ENCODE measurements around the gene CS.

The CS gene

GRCh38 chr12:56247923-56248322, 52.2 kb downstream of the CS start:
- TF ChIP-seq ZNF565 (CRISPR knock-in tag; conservative IDR thresholded peaks at IDR 0.05; ENCODE audit: low read depth) (no peak), ZNF70 (CRISPR knock-in tag; IDR thresholded peaks at IDR 0.05) (no peak), GLIS3 (CRISPR knock-in tag; IDR thresholded peaks at IDR 0.05) (no peak), CSDC2 (CRISPR knock-in tag; IDR thresholded peaks at IDR 0.05) (no peak), ARNTL (CRISPR knock-in tag; IDR thresholded peaks at IDR 0.05; ENCODE audit: borderline replicate concordance, low read depth) (no peak), POU6F1 (CRISPR knock-in tag; IDR thresholded peaks at IDR 0.05; ENCODE audit: borderline replicate concordance, low read depth) (no peak), CREB5 (CRISPR knock-in tag; IDR thresholded peaks at IDR 0.05; ENCODE audit: low read depth) (no peak), OSR1 (CRISPR knock-in tag; IDR thresholded peaks at IDR 0.05) (no peak), ZFP30 (CRISPR knock-in tag; IDR thresholded peaks at IDR 0.05) (no peak), SNAI2 (CRISPR knock-in tag; IDR thresholded peaks at IDR 0.05) (no peak), ZC3H10 (CRISPR knock-in tag; IDR thresholded peaks at IDR 0.05) (no peak), BACH2 (CRISPR knock-in tag; IDR thresholded peaks at IDR 0.05; ENCODE audit: borderline replicate concordance) (no peak), TSHZ2 (CRISPR knock-in tag; IDR thresholded peaks at IDR 0.05) (no peak), ZNF8 (CRISPR knock-in tag; IDR thresholded peaks at IDR 0.05) (no peak), TCF4 (CRISPR knock-in tag; IDR thresholded peaks at IDR 0.05; ENCODE audit: borderline replicate concordance) (no peak), RARB (CRISPR knock-in tag; IDR thresholded peaks at IDR 0.05) (no peak), CSRNP3 (CRISPR knock-in tag; IDR thresholded peaks at IDR 0.05) (no peak), PPARA (CRISPR knock-in tag; IDR thresholded peaks at IDR 0.05; ENCODE audit: borderline replicate concordance) (no peak), PATZ1 (CRISPR knock-in tag; IDR thresholded peaks at IDR 0.05; ENCODE audit: borderline replicate concordance) (no peak)
- ATAC-seq, result no peak

GRCh38 chr12:56244494-56244893, 55.6 kb downstream of the CS start:
- no peak for ATAC-seq
- TF ChIP-seq ZNF565 (CRISPR knock-in tag; conservative IDR thresholded peaks at IDR 0.05; ENCODE audit: low read depth) (no peak), ESRRG (CRISPR knock-in tag; IDR thresholded peaks at IDR 0.05) (no peak), ZFP3 (CRISPR knock-in tag; IDR thresholded peaks at IDR 0.05) (no peak), GLIS3 (CRISPR knock-in tag; IDR thresholded peaks at IDR 0.05) (no peak), ARNTL (CRISPR knock-in tag; IDR thresholded peaks at IDR 0.05; ENCODE audit: borderline replicate concordance, low read depth) (no peak), BACH2 (CRISPR knock-in tag; IDR thresholded peaks at IDR 0.05; ENCODE audit: borderline replicate concordance) (no peak), CSDC2 (CRISPR knock-in tag; IDR thresholded peaks at IDR 0.05) (no peak)

- ATAC-seq, result no peak
- TF ChIP-seq SNAI2 (CRISPR knock-in tag; IDR thresholded peaks at IDR 0.05) (no peak), CREB5 (CRISPR knock-in tag; IDR thresholded peaks at IDR 0.05; ENCODE audit: low read depth) (no peak), PATZ1 (CRISPR knock-in tag; IDR thresholded peaks at IDR 0.05; ENCODE audit: borderline replicate concordance) (no peak), ZFP30 (CRISPR knock-in tag; IDR thresholded peaks at IDR 0.05) (no peak), TOX (CRISPR knock-in tag; IDR thresholded peaks at IDR 0.05; ENCODE audit: borderline replicate concordance) (no peak), ZNF70 (CRISPR knock-in tag; IDR thresholded peaks at IDR 0.05) (no peak), GLIS3 (CRISPR knock-in tag; IDR thresholded peaks at IDR 0.05) (no peak), ARNTL (CRISPR knock-in tag; IDR thresholded peaks at IDR 0.05; ENCODE audit: borderline replicate concordance, low read depth) (no peak), ESRRG (CRISPR knock-in tag; IDR thresholded peaks at IDR 0.05) (no peak), ISL1 (CRISPR knock-in tag; IDR thresholded peaks at IDR 0.05) (no peak), ZNF565 (CRISPR knock-in tag; conservative IDR thresholded peaks at IDR 0.05; ENCODE audit: low read depth) (no peak), POU6F1 (CRISPR knock-in tag; IDR thresholded peaks at IDR 0.05; ENCODE audit: borderline replicate concordance, low read depth) (no peak)
These were observed 56.4 kb downstream of the CS start for GRCh38 chr12:56243731-56244181.

Data from SK-N-SH treated with all-trans-retinoic acid at 6 μM for 48 hours (cell line).